ENCODE measurements around the gene WWTR1. TPM values are rescaled to one million over a fixed set of nuclear protein-coding genes. Genes with fewer than 3 reads are reported as not detected.

Gene WWTR1
- polyA plus RNA-seq, 10 donors: 62.6 to 110 (median 72.5) TPM

DNA sequence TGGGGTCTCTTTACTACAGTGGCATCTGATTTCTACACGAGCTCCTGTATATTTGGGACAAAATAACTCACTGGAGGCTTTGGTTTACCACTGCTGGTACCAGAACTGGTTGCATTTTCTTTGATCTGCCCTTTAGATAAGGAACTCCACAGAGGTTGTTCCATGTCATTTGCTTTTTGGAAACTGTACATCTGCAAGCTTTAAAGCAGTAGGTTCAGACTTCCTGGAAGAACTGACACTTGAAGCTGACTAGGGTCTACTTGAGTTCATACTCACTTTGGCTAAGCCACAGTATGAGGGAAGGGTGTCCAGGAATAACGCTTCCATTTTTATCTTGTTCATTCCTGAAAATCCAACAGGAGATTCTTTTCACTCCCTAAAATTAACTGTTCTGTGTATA is 86.4 kb downstream of the WWTR1 start:
- no peak for DNase-seq

DNA sequence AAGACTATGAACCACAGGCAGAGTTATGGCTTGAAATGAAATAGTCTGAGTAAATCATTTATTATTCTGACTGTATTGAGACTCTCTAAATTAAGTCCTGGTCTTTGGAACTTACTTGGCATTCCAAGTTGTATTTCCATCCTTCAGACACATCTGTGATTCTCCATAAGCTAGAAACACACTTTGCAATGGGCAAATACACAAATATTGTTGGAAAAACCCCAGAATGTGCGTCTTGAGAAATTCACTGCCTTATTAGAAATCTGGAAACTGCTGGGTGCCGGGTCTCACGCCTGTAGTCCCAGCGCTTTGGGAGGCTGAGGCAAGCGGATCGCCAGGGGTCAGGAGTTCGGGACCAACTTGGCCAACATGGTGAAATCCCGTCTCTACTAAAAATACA is 87.8 kb downstream of the WWTR1 start:
- peak in 1 of 3 donors; percentile 51 for DNase-seq

DNA sequence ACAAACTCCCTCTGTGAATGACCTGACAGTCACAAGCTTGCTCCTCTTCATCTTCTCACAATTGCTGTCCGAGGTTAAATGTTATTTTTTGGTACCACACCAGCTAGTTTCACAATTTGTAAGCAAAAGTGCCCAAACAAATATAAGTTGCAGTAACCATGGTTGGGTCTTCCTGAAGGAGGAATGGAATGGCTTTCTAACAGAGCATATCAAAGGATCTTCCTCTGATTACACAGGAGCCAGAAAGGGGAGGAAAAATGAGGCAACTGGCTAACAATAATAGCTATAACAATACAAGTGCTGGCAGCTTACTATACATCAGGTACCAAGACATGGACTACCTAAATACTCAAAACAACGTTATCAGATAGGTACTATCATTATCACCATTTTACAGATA is 90.4 kb downstream of the WWTR1 start:
- DNase-seq: no peak

DNA sequence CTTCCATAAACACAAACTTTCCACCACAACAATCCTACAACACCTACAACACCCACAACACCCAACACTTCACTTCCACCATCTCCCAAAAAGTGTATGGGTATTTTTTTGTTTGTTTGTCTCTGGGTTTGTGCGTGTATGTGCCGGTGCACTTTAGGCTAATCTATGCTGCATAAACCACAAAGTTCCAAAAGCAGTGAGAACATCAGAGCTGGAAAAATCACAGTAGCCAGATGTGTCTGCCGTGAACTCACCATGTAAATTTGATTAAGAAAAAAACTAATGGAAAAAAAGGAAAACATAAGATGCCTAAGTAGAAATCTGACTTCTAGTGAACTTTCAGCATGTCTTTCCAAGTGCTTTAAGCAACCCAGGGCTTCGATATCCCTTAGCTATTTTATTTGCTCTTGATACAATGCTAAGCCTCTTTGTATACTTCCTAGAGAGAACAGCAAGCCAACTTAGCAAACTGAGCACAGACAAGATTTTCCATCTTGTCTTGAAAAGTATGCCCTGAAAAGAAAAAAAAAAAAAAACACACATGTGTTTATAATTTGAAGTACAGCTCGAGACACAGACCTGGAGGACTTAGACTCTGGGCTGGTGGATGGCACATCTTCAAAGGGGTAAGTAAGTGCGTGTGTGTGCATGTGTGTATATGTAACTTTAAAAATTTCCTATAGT is 91.4 kb downstream of the WWTR1 start:
- peak in 1 of 3 donors; percentile 70 for DNase-seq

DNA sequence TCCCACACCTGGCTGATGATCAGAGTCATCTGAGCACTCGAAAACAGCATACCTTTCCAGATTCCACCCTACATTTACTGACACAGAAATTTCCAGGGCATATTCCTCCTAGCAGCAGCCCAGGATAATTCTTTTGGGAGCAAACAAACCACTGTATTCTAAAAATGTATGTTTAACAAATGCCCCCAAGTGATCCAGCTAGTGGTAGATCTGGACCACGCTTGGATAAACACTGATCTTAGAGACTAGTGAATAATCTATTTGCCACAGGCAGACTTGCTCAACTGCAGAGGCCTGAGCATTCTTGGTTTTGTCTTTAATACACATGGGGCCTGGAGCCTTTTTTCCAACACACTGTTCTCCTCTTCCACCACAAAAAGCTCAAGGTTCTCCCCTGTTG is 93.7 kb downstream of the WWTR1 start:
- DNase-seq: no peak

DNA sequence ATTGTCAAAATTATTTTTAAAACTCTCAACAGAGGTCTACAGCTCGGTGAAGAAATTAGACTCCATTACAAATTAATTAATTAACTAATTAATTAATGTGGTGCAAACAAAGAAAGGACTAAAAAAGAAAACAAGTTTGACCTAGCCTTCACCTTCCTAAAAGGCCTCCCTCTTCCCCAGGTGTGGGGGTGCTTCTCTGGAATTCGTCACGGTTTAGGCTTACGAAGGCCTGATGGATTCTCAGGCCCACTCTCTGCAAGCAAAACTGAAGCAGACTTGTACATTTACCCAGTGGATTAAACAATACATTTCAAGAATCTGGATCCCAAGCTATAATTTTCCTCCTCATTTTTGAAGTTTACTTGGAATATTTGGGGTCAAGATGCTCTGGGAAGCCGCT is 94.7 kb downstream of the WWTR1 start:
- no peak for DNase-seq

DNA sequence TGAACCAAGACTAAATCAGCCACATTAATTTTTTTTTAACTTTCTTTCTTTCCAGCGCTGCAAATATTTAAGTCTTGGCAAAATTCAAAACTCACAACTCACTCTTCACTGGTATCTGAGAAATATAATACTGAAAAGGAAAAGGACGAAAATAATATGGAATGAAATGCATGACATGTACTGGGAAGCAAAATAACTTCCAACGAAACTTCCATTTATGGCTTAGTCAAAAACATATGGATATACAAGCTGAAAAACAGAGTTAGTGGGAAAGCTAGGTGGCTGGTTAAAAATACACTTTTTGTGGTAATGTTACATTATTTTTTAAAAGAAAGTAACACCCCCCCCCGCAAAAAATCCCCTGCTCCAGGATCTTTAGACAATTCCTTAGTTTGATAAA is 97.2 kb downstream of the WWTR1 start:
- DNase-seq: no peak

DNA sequence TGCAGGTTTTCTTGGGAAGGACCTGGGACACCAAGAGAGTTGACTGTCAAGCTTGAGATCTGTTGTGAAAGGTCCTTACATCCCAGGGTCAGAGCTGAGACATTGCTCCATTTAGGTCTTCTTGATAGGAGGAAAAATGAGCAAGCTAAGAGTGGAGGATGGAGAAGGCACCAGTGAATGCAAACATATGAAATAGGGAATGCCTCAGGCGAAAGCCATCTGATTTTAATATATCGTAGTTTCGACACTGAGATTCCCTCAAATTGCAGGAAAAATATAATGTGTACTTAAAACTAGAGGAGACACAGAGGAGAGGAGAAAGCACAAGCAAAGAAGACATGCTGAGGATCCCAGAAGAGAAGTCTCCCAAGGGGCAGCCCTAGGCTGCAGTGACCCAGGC is 97.8 kb downstream of the WWTR1 start:
- DNase-seq: no peak

DNA sequence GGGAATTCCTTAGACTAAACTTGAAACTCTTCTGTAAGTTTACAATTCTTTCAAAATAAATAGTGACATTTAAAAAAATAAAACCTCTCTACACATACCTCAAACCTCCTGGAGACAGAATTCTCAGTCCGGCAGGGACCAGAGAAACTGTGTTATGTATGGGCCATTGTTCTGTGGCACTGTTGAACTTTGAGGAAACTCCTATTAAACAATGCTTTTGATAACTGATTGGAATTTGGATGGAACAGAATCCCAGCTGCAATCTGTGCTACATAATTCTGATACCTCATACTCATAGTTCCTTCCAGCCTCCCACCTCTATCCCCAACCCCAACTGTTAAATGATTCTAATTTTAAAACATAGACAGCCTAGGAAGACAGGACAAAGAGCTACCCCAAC is 98.3 kb downstream of the WWTR1 start:
- no peak for DNase-seq

DNA sequence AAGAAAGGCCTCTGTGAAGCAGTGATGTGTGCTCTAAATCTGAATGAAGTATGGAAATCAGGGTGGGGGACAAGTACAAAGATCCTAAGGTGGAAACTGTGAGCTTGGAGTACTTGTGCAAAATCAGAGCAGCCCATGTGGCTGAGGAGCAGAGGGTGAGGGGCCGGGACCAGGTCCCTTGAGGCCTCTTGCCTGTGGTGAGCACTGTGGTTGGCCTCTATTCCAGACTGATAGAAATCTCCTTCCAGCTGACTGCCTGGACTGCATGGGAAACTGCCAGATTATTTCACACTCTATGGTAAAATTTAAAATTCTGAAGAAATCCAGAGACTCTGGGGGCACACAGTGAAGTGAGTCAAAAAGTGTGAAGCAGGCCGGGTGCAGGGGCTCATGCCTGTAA is 101.9 kb downstream of the WWTR1 start:
- peak in 1 of 3 donors; percentile 60 for DNase-seq

DNA sequence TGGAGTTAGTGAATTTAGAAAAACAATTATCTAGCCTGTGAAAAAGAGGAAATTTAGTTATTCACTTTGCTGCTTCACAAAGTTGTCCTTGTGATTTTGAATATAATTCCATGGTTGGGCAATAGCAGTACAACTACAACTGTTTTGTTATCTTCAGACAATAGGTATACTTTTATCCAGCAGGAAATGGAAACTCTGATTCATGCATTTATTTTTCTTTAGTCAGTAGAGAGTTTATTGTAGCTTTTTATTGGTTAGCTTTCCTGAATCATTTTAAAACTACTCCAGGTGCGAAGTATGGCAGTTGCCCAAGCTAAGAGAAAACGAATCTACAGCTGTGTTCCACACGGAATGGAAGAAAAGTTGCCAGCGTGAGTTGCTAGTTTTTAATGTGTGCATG is 103.0 kb downstream of the WWTR1 start:
- peak; percentile 75 to 87 (median 80) for DNase-seq

DNA sequence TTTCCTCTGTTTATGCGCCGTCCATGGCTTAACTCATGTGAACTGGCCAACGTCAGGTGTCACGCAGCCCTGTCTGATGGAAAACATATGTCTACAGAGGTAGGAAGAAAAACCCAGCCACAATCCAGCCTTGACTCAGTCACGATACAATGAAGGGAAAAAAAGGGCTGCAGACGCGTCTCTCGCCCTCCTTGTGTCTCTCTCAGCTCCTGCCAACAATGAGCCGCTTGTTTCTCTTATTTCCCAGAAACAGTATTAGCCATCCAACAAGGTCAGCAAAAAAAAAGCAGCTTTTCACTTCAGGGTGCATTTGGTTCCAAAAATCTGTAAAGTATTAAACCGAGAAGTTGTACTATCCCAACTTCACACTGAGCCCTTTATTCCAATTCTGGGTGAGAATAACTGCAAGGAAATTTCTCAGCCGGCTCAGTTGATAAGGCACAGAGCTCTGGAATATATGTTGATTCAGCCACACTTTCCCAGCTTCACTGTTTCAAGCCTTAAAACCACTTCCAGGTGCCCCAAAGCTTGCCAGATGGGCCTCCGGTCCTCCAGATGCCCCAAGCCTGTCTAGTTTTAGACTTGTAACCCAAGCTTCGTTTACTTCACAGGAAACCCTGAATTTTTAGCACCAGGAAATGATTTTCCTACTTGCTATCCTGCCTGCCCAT is 103.9 kb downstream of the WWTR1 start:
- DNase-seq: peak; percentile 90 to 95 (median 92)

DNA sequence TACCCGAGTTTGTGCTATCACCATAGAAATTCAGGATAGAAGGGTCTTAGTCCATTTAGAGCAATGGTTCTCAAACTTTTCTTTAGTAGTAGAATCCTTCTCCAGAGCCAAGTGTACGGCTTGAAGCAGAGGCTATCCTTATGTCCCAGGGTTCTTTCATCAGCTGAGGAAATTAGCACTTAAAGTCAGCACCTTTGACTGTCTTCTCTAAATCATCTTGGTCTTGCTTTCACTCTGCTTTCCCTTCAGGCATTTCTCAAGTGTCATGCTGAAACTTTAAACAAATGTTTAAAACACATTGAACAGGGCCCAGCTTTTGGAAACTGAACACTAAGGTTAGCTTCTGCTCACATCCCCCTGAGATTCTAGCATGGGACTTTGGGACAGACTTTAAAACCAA is 105.1 kb downstream of the WWTR1 start:
- peak in 1 of 3 donors; percentile 37 for DNase-seq

DNA sequence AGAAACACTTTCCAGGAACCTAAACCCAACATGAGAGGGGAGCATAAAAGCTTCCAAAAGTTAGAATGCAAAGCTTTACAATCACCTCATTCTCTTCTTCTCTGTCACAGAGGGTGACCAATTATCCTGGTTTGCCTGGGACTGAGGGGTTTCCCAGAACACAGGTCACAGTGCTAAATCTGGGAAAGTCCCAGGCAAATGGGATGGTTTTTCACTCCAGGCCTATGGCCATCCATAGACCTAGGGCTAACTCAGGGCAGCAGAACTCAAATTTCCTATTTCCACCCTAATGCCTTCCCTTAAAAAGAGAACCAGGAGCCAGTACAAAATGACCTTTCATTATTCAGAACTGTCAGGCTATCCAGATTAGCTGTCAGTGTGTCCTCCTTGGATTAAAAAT is 106.3 kb downstream of the WWTR1 start:
- DNase-seq: no peak

DNA sequence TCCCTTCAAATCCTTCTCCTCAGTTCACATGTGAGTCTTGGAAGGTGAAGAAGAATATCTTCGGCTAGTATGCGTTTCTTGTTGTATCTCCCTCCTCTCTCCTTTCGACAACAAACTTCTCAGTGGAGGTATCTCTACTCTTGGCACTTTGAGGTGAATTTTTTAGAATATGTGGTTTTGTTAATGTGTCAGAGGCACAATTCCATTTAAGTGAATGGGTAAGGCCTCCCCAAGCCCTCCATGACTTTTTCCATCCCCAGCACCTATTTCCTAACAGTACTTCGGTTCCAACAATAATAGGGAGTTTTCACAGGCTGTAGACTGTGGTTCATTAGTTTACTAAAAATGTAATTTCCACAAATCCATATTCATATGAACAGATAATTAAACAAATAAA is 109.2 kb downstream of the WWTR1 start:
- DNase-seq: no peak

DNA sequence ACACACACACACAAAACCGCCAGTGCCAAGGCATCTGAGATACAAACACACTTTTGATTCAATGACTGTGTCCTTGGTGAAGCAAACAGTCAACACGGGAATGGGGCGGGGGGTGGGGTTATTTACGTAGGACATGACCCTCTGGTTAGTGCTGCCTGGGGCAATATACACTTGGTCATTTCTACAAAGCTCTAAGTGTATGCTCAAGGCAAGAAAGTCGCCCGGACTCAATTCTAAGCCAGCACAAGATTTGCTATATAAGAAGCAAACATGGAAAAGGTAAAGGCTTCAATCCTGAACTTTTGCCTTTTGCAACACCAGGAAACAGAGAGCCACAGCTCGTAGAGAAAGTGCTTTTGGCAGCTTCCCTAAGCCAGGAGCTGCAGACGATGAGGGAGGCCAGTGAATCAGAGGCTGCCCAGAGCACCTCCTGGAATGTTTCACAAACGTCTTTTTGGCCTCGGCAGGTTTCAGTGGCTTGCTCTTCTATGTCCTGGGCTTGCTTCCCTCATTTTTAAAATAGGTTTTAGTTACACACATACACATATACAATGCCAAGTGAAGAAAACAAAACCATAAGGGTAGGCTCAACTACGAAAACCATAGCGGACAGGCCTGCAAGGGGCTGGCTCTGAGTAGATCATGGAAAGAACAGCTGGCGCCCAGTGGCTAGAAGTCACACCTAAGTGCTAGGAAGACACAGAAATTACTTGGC is 109.7 kb downstream of the WWTR1 start:
- peak; percentile 67 to 91 (median 78) for DNase-seq

DNA sequence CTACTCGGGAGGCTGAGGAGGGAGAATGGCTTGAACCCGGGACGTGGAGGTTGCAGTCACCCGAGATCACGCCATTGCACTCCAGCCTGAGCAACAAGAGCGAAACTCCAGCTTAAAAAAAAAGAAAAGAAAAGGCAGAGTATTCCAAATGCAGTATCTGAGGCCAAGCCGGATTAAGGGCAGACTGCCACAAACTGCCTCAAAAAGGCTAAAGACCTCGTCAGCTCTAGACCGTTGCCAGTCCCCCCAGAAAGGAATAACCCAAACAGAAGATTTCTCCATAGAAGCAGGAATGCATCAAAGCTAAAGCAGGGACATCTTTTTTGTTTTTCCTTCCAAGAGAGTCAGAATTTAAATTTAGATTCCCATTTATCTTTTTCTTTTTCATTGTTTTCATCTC is 110.4 kb downstream of the WWTR1 start:
- DNase-seq: peak; percentile 84 to 94 (median 93)

DNA sequence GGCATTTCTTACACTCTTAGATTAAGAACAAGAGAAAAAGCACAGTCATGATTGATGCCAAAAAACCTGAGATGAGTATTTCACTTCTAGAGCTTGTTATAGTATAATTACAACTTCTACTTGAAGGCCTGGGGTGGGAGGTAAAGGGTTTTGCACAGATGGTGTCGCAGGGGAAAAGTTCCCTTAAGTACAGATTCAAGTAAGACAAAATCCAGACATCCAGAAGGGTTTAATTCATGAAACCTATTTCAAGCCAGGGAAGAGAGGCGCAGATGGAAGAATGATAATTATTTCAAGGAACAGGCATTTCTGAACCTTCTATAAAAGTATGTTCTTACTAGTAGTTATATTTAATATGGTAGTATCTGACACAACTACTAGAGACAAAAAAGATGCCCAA is 112.8 kb downstream of the WWTR1 start:
- peak in 1 of 3 donors; percentile 76 for DNase-seq

DNA sequence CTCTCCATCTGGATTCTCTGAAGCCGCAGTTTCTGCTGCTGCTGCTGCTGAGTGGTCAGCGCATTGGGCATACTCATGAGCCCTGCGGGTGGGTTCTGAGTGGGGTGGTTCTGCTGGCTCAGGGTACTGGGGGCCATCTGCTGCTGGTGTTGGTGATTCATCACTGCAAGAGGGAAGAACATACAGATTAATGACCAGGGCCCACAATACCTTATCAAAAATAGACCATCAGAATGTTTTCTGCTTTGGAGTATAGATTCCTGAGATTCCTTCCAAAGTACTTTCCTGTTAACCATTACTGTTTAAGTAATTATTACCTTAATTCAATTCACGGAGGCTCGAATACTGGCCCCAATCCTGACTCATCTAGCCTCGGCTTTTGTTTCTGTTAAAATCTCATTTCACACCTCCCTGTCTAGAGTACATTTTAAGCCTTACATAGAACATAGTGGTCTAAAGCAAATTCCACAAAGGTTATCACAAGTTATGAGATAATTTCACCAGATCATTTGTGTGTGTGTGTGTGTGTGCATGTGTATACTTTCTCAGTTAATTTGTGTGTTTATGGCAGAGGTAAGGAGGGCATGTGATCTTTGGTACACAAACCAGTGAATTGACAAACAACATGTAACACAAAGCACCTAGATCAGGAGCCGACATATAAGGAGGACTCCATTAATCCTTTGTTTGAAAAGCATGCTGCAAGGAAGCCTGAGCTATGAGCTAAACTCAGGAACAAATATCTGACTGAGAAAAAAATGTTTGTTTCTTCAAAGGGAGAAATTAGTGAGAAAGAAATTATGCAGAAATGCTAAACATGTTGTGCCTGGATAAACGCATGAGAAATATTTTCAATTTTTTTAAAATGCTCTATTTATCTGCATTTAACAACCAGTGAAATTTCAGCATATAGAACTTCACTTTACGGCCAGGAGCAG is 115.2 kb downstream of the WWTR1 start:
- DNase-seq: no peak

DNA sequence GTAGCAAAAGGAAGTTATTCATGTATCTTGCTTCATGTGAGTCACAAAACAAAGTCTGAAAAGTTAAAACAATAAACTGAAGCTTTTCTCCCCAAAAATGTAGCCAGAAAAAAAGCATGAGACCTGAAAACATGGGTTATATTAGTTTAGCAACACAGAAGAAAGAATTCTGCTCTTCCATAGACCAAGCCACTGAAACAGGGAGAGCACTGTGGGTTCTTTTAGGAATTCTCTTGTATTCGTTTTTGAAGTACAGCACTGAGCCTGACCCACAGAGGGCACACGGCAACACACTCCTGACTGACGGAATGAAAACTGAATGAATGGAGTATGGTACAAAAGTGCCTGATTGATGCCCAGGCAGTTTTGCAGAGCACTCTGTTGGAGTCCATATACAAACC is 116.7 kb downstream of the WWTR1 start:
- DNase-seq: no peak

DNA sequence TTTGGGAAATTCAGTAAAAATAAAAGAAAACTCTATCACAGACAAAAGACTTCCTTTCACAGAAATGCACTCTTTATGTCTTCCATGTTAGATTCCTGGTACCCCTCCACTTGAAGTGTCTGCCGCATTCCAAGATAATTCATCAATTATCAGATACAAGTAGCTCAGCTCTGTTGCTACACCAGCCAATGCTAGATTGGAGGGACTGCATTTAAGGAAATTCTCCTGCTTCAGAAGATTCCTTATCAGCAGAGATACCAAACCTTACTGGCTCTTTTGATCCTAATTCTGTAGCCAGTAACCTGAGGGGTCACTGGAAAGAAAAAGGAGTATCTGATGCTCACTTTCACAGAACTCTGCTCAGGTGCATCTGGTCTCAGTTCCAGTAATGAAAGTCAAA is 119.5 kb downstream of the WWTR1 start:
- no peak for DNase-seq

DNA sequence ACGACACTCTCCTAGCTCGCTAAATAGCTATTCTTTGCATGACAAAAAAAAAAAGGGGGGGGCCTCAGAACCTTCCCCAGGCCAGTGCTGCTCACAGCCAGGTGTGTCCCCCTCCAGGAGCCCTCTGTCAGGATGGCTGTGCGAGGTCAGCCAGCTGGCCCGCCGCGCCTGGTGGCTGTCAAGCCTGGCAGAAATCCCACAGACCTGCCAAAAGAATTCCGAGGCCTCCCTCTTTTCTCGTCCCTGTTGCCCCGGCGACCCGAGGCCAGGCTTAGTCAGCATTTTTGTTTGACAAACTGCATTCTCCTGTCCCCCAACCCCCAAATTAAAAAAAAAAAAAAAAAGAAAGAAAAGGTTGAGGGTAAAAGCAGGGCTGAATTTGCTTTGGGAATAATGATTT is 121.4 kb downstream of the WWTR1 start:
- peak in 2 of 3 donors; percentile 66 to 79 for DNase-seq
